Gastrocnemius medialis (tissue), 4 donors: ENCODE data around the gene NOS1AP.

Experiments
- CTCF ChIP-seq, 5 experiments: fragments of 450-650 bp in 3 of 5; fragments of 200-600 bp in 2 of 5; sonication (generic) in 2 of 5; IDR thresholded peaks in 4 of 5; conservative IDR thresholded peaks in 1 of 5; 1 replicate in 4 of 5; 2 replicates in 1 of 5; pipeline ENCODE4 v1.5.1; 2016 to 2019; ENCODE audit warnings: antibody characterized with exemption in 5 of 5, mild to moderate bottlenecking in 3 of 5, moderate library complexity in 3 of 5
- POLR2A ChIP-seq, 2 donors: fragments of 450-650 bp; IDR thresholded peaks; one replicate each; pipeline ENCODE4 v1.6.1; 2017; ENCODE audit warnings: antibody characterized with exemption in 2 of 2, mild to moderate bottlenecking in 2 of 2, moderate library complexity in 2 of 2

GRCh38 chr1:162284206-162284955 lies 214.9 kb downstream of the NOS1AP start:
- TF ChIP-seq POLR2A (IDR thresholded peaks at IDR 0.05) (no peak), CTCF (IDR thresholded peaks at IDR 0.05 in 4 of 5, conservative IDR thresholded peaks at IDR 0.05 in 1 of 5) (no peak)
